ENCODE measurements around the gene RCBTB1. TPM values are rescaled to one million over a fixed set of nuclear protein-coding genes. Genes with fewer than 3 reads are reported as not detected.

Gene RCBTB1
- total RNA-seq, 1 experiment from 2014 or later: 14.8 TPM

GRCh38 chr13:49630580-49630979 lies 45.2 kb upstream of the RCBTB1 start:
- POLR2A ChIA-PET: no interaction called here
- Histone ChIP-seq H3K36me3 (ENCODE audit: control insufficient read depth, insufficient read depth, low read length) (no peaks in the 10 kb centered on the region), H3K9me3 (ENCODE audit: control insufficient read depth, insufficient read depth, low read depth, low read length) (no peaks in the 10 kb centered on the region), H3K27me3 (ENCODE audit: control insufficient read depth, insufficient read depth, low read length) (no peaks in the 10 kb centered on the region), H3K4me1 (ENCODE audit: control insufficient read depth, insufficient read depth, low read length) (no peaks in the 10 kb centered on the region), H3K4me3 (ENCODE audit: low read depth in 2 of 2, low read length in 2 of 2) (no peak overlapping the region), H3K27ac (ENCODE audit: low read length) (no peak overlapping the region)
- ATAC-seq (no peak), DNase-seq (ENCODE audit: low read depth, low spot score) (no peak)
- CTCF ChIA-PET: no interaction called here
- in situ Hi-C loops (cut with HindIII; ENCODE audit: low pct_unique_long_range_greater_than_20kb, low sequenced_read_pairs) (no loop called here), intact Hi-C loops (cut with micrococcal nuclease; ENCODE audit: unreplicated experiment) (no loop called here)
- no TSS peak for BruUV-seq (replicated peaks)
- TF ChIP-seq POLR2AphosphoS5 (IDR thresholded peaks at IDR 0.05; ENCODE audit: low read depth, low read length) (no peak), REST (IDR thresholded peaks at IDR 0.05; ENCODE audit: insufficient read depth in 1 of 2, low read depth in 2 of 2, low read length in 1 of 2) (no peak), TCF7L2 (IDR thresholded peaks at IDR 0.05; ENCODE audit: low read depth, low read length) (no peak)

- CTCF ChIA-PET: no interaction called here
- ATAC-seq (no peak), DNase-seq (ENCODE audit: low read depth, low spot score) (no peak)
- intact Hi-C loops (cut with micrococcal nuclease; ENCODE audit: unreplicated experiment): no loop called here
- TF ChIP-seq TCF7L2 (IDR thresholded peaks at IDR 0.05; ENCODE audit: low read depth, low read length) (no peak), POLR2AphosphoS5 (IDR thresholded peaks at IDR 0.05; ENCODE audit: low read depth, low read length) (no peak), REST (IDR thresholded peaks at IDR 0.05; ENCODE audit: insufficient read depth in 1 of 2, low read depth in 2 of 2, low read length in 1 of 2) (no peak), SIN3A (IDR thresholded peaks at IDR 0.05; ENCODE audit: borderline replicate concordance, insufficient read depth, low read depth, low read length) (no peak), CTCF (IDR thresholded peaks at IDR 0.05) (no peak)
- H3K4me1 ChIP-seq (ENCODE audit: control insufficient read depth, insufficient read depth, low read length): no peaks in the 10 kb centered on the region
- no peak overlapping the region for H3K27ac ChIP-seq (ENCODE audit: low read length)
- POLR2A ChIA-PET: no interaction called here
- in situ Hi-C loops (cut with HindIII; ENCODE audit: low pct_unique_long_range_greater_than_20kb, low sequenced_read_pairs): no loop called here
- no peak overlapping the region for H3K4me3 ChIP-seq (ENCODE audit: low read depth in 2 of 2, low read length in 2 of 2)
- H3K27me3 ChIP-seq (ENCODE audit: control insufficient read depth, insufficient read depth, low read length): no peaks in the 10 kb centered on the region
- BruUV-seq (replicated peaks): no TSS peak
- no peaks in the 10 kb centered on the region for H3K9me3 ChIP-seq (ENCODE audit: control insufficient read depth, insufficient read depth, low read depth, low read length)
- no peaks in the 10 kb centered on the region for H3K36me3 ChIP-seq (ENCODE audit: control insufficient read depth, insufficient read depth, low read length)
These were observed 44.6 kb upstream of the RCBTB1 start for GRCh38 chr13:49629947-49630346.
